GM12878 (cell line): Measurements from ENCODE around the gene RBPJL. TPM values are rescaled to one million over a fixed set of nuclear protein-coding genes. Genes with fewer than 3 reads are reported as not detected.

Experiments used
- ATAC-seq: fragments of 200-7000 bp; cut with Tn5 transposase; 3 replicates; pipeline ENCODE4 v1.9.1; 2020; ENCODE audit warnings: mild to moderate bottlenecking, moderate library complexity
- Bru-seq: library from RNA; stranded (reverse); fragments of 400-500 nt; gene quantifications from one replicate; lab custom pipeline; 2021; lab: Mats Ljungman, UMichigan
- BruChase-seq, 2 experiments: library from RNA; stranded (reverse); fragments of 400-500 nt; gene quantifications; one replicate each; lab custom pipeline; 2021; lab: Mats Ljungman, UMichigan
- BruUV-seq: library from RNA; stranded (reverse); fragments of 400-500 nt; replicated peaks from 2 replicates; lab custom pipeline; 2021; lab: Mats Ljungman, UMichigan
- CTCF ChIA-PET: fragments of 300-600 bp; sonication (Branson Sonifier 250); formaldehyde crosslinking; extraction: SDS; loops from one replicate; lab custom pipeline; 2021; ENCODE audit warnings: inconsistent platforms; lab: Yijun Ruan, JAX
- POLR2A ChIA-PET: fragments of 350-600 bp; formaldehyde crosslinking; extraction: SDS; loops from one replicate; lab custom pipeline; 2021; ENCODE audit warnings: inconsistent platforms; lab: Charles Lee
- RAD21 ChIA-PET: fragments of 300-600 bp; sonication (Branson Sonifier 250); formaldehyde crosslinking; loops from one replicate; lab custom pipeline; 2023; ENCODE audit warnings: antibody characterized with exemption; ENCODE audit not compliant: unreplicated experiment; lab: Charles Lee
- SMC1A ChIA-PET: fragments of 300-600 bp; sonication (Branson Sonifier 250); formaldehyde crosslinking; loops from one replicate; lab custom pipeline; 2023; ENCODE audit not compliant: unreplicated experiment, uncharacterized antibody; lab: Charles Lee
- DNase-seq: peaks from one replicate; pipeline ENCODE4 v3.0.0-alpha.2; 2011; ENCODE audit warnings: low read depth, low spot score
- FAIRE-seq: peaks from 3 replicates; lab custom pipeline; 2011; peaks lifted over from hg19 to GRCh38; lab: Jason Lieb, UNC
- H2AFZ ChIP-seq: 2 replicates; pipeline ENCODE4 v1.6.0; 2011; ENCODE audit warnings: low read depth, low read length, control low read depth; ENCODE audit not compliant: control insufficient read depth
- H3K27ac ChIP-seq: 2 replicates; pipeline ENCODE4 v1.5.1; 2011; ENCODE audit warnings: control low read depth; ENCODE audit not compliant: control insufficient read depth, insufficient read depth
- H3K27me3 ChIP-seq, 2 experiments: replicated peaks in 1 of 2; 2 replicates each; pipeline versions ENCODE4 v1.6.0 to v1.6.1; 2011; ENCODE audit warnings: low read length in 1 of 2; ENCODE audit not compliant: control insufficient read depth in 2 of 2, insufficient read depth in 2 of 2
- H3K36me3 ChIP-seq, 2 experiments: 2 replicates each; pipeline ENCODE4 v1.5.1; 2011; ENCODE audit warnings: low read length in 1 of 2; ENCODE audit not compliant: control insufficient read depth in 2 of 2, insufficient read depth in 2 of 2
- H3K4me1 ChIP-seq: 2 replicates; pipeline ENCODE4 v1.6.1; 2011; ENCODE audit warnings: mild to moderate bottlenecking, low read length, moderate library complexity, mixed read lengths; ENCODE audit not compliant: control insufficient read depth, insufficient read depth
- H3K4me2 ChIP-seq: 2 replicates; pipeline ENCODE4 v1.6.0; 2011; ENCODE audit warnings: control low read depth; ENCODE audit not compliant: control insufficient read depth, insufficient read depth
- H3K4me3 ChIP-seq: fragments of 200-600 bp; sonication (generic); 2 replicates; pipeline ENCODE4 v1.5.1; 2016
- H3K79me2 ChIP-seq: 2 replicates; pipeline ENCODE4 v1.6.0; 2011; ENCODE audit warnings: low read length; ENCODE audit not compliant: control insufficient read depth, insufficient read depth
- H3K9ac ChIP-seq: 2 replicates; pipeline ENCODE4 v1.8.0; 2011; ENCODE audit warnings: low read length, control low read depth, mixed read lengths; ENCODE audit not compliant: control insufficient read depth, insufficient read depth
- H3K9me3 ChIP-seq: replicated peaks from 3 replicates; pipeline ENCODE4 v1.5.1; 2011; ENCODE audit warnings: mild to moderate bottlenecking, low read length; ENCODE audit not compliant: control insufficient read depth, insufficient read depth
- H4K20me1 ChIP-seq: 2 replicates; pipeline ENCODE4 v1.6.0; 2011; ENCODE audit not compliant: control insufficient read depth, insufficient read depth
- ASH2L ChIP-seq: fragments of 300-600, 200-600 bp; sonication (generic); IDR thresholded peaks from 2 replicates; pipeline ENCODE4 v1.6.1; 2017; ENCODE audit warnings: low read depth, mild to moderate bottlenecking, borderline replicate concordance
- BCL11A ChIP-seq: IDR thresholded peaks from 2 replicates; pipeline ENCODE4 v1.6.1; 2011; ENCODE audit warnings: low read depth, low read length
- BHLHE40 ChIP-seq, 2 experiments: fragments of 450-650 bp in 1 of 2; IDR thresholded peaks; 2 replicates each; pipeline ENCODE4 v1.6.1; 2011 to 2017; ENCODE audit warnings: low read depth in 2 of 2, borderline replicate concordance in 1 of 2, improper control_type of control experiment in 1 of 2, low read length in 1 of 2, mild to moderate bottlenecking in 1 of 2
- RAD21 ChIP-seq: IDR thresholded peaks from 2 replicates; pipeline ENCODE4 v1.6.1; 2011; ENCODE audit warnings: mild to moderate bottlenecking, low read depth, low read length, moderate library complexity; ENCODE audit not compliant: insufficient read depth
- RB1 ChIP-seq: fragments of 450-650 bp; formaldehyde crosslinking; IDR thresholded peaks from 2 replicates; pipeline ENCODE4 v1.6.1; 2017; ENCODE audit warnings: mild to moderate bottlenecking, borderline replicate concordance
- SMC3 ChIP-seq: IDR thresholded peaks from 2 replicates; pipeline ENCODE4 v1.6.1; 2011; ENCODE audit warnings: low read length, improper control_type of control experiment, borderline replicate concordance
- TCF12 ChIP-seq: IDR thresholded peaks from 2 replicates; pipeline ENCODE4 v1.6.1; 2011; ENCODE audit warnings: low read depth, mild to moderate bottlenecking, low read length
- YY1 ChIP-seq: IDR thresholded peaks from 2 replicates; pipeline ENCODE4 v1.6.1; 2011; ENCODE audit warnings: low read depth, mild to moderate bottlenecking, low read length
- WGBS: methylation state at CpG from one replicate; pipeline ENCODE4 v1.1.6; 2016; ENCODE audit warnings: low lambda C conversion rate; ENCODE audit not compliant: insufficient replicate concordance, insufficient coverage; ENCODE audit errors: missing lambda C conversion rate; 5-methylcytosine and 5-hydroxymethylcytosine counted together
- in situ Hi-C: fragments of 300-500 bp; cut with MboI; formaldehyde crosslinking; loops from 9 replicates; pipeline ENCODE4 v1.14.3; 2018; ENCODE audit warnings: mixed read lengths
- intact Hi-C: fragments of 100-400 bp; cut with micrococcal nuclease; formaldehyde crosslinking; loops from one replicate; pipeline ENCODE4 v1.14.2; 2022; ENCODE audit not compliant: unreplicated experiment
- long read RNA-seq, 2 experiments: library from polyadenylated mRNA; unstranded; transcript quantifications; one replicate each; pipeline ENCODE4 v2.0.0, GENCODE V29; 2019 to 2020
- polyA minus RNA-seq, 3 experiments: library from RNA; depleted of rRNA, polyadenylated mRNA; stranded (reverse); fragments of >200 nt; gene quantifications; 2 replicates each; pipeline ENCODE4 v1.2.3, GENCODE V29; 2011
- polyA plus RNA-seq, 11 experiments: library from polyadenylated mRNA; depleted of rRNA in 4 of 11; unstranded in 6 of 11; stranded (reverse) in 5 of 11; fragments of >200 nt; fragmentation: Nextera tagmentation in 4 of 11; fragmentation: Illumina TruSeq in 1 of 11; extraction: Ambion mirVana in 4 of 11; extraction: Trizol in 1 of 11; gene quantifications; 1 replicate in 1 of 11; 2 replicates in 10 of 11; pipeline versions ENCODE4 v1.2.1 to v1.2.3, GENCODE V29; 2011 to 2016; ENCODE audit warnings: inconsistent platforms in 2 of 11, missing spikeins in 2 of 11, low read depth in 1 of 11
- total RNA-seq, 4 experiments: library from RNA; depleted of rRNA in 3 of 4; stranded (reverse); fragments of >200 nt in 3 of 4; fragmentation: Illumina TruSeq in 1 of 4; extraction: Trizol in 1 of 4; gene quantifications; 2 replicates each; pipeline versions ENCODE4 v1.2.1 to v1.2.3, GENCODE V29; 2013 to 2021
- TF ChIP-seq, protein P1 (sequence below), 3 experiments: IDR thresholded peaks in 2 of 3; conservative IDR thresholded peaks in 1 of 3; 2 replicates each; pipeline ENCODE4 v1.5.1; 2011; ENCODE audit warnings: low read depth in 3 of 3, low read length in 3 of 3, mild to moderate bottlenecking in 3 of 3, control low read depth in 2 of 3, moderate library complexity in 2 of 3, inconsistent platforms in 1 of 3, mixed read lengths in 1 of 3; ENCODE audit not compliant: control insufficient read depth in 2 of 3, insufficient read depth in 1 of 3; ENCODE audit errors: extremely low read depth in 1 of 3

The RBPJL gene, protein sequence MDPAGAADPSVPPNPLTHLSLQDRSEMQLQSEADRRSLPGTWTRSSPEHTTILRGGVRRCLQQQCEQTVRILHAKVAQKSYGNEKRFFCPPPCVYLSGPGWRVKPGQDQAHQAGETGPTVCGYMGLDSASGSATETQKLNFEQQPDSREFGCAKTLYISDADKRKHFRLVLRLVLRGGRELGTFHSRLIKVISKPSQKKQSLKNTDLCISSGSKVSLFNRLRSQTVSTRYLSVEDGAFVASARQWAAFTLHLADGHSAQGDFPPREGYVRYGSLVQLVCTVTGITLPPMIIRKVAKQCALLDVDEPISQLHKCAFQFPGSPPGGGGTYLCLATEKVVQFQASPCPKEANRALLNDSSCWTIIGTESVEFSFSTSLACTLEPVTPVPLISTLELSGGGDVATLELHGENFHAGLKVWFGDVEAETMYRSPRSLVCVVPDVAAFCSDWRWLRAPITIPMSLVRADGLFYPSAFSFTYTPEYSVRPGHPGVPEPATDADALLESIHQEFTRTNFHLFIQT
- not detected in 2 replicates for total RNA-seq (2013; cell fraction: nucleolus; rRNA removed)
- total RNA-seq (2014; rRNA removed) (not detected in 2 replicates), total RNA-seq (2014; rRNA removed; fragmentation: Illumina TruSeq; extraction: Trizol) (not detected in 2 replicates), total RNA-seq (2021) (0.18 TPM in 1 of 2 replicates, not detected in the other), polyA plus RNA-seq (2011; rRNA removed) (not detected in 2 replicates), polyA plus RNA-seq (2014; fragmentation: Illumina TruSeq; extraction: Trizol) (not detected in 2 replicates), polyA plus RNA-seq (2014; fragmentation: Nextera tagmentation; extraction: Ambion mirVana) (not detected), polyA plus RNA-seq (2014; rRNA removed) (not detected in 2 replicates), polyA plus RNA-seq (2016; fragmentation: Nextera tagmentation; extraction: Ambion mirVana) (not detected), polyA minus RNA-seq (2011; rRNA and poly(A)+ RNA removed) (not detected in 2 replicates), Bru-seq, nascent RNA (not detected), BruChase-seq, experiment 1, labeled RNA remaining after a 6-hour chase (not detected), BruChase-seq, experiment 2, labeled RNA remaining after a 2-hour chase (not detected)
- not detected for polyA plus RNA-seq (2011; ENCODE audit: low read depth)
- polyA plus RNA-seq (2011; cell fraction: cytosol; rRNA removed), result not detected in 2 replicates
- not detected in 2 replicates for polyA plus RNA-seq (2011; cell fraction: nucleus; rRNA removed)
- polyA plus RNA-seq (2012), result not detected in 2 replicates
- polyA minus RNA-seq (2011; cell fraction: cytosol; rRNA and poly(A)+ RNA removed), result not detected in 2 replicates
- polyA minus RNA-seq (2011; cell fraction: nucleus; rRNA and poly(A)+ RNA removed), result not detected in 2 replicates
- long read RNA-seq, experiment 1, result 0 reads
- long read RNA-seq, experiment 2, result 0 reads

DNA sequence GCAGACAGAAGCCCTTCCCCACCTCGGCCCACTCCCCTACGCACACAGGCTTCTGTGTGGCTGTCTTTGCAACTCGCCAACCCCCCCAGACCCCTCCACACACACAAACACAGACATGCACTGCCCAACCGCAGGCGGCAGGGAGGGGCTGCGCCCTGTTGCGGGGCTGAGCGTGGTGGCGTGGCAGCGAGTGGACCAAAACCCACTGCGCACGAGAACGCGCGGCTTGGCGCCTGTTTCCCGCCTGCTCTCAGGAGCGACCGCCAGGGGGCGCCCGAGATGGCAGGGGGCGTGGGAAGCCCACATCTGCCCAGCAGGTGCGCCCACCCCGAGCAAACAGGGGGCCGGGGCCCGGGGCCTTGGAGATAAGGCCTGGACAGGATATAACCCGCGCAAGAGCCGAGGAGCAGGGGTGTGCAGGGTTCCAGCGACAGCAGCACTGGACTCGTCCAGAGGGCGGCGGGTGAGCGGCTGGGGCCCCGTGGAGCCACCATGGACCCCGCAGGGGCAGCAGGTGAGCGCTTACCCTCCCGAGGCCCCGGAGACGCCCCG, at the start of gene RBPJL:
Gene RBPJL (plus strand): TSS at position 410 of the 552 bp plus-strand sequence. CDS start 83 bp downstream, at position 493.
- Histone ChIP-seq H2AFZ (no peak within 1 kb of the TSS), H3K36me3 (no peaks in the 10 kb centered on the region), H3K27ac (no peak within 1 kb of the TSS), H3K4me1 (peaks cover 6% of the 10 kb centered on the region; the same call in 1 of the 2 replicates), H3K4me3 (no peak within 1 kb of the TSS), H3K79me2 (no peaks in the 10 kb centered on the region), H3K27me3 (peaks cover 0 to 11% of the 10 kb centered on the region in 2 experiments; a peak in 1 of 4 replicates), H3K9me3 (no peaks in the 10 kb centered on the region)
- WGBS, result 19% methylated on average over 41 of the region's 41 CpGs
- intact Hi-C loops, result no loop called here
- POLR2A ChIA-PET, result no interaction called here
- DNase-seq, result no peak
- BruUV-seq, result no TSS peak
- peak; percentile 66; the same call in 1 of the 2 replicates for TF ChIP-seq RB1
- no peak for TF ChIP-seq BCL11A
- TF ChIP-seq, protein P1, sequence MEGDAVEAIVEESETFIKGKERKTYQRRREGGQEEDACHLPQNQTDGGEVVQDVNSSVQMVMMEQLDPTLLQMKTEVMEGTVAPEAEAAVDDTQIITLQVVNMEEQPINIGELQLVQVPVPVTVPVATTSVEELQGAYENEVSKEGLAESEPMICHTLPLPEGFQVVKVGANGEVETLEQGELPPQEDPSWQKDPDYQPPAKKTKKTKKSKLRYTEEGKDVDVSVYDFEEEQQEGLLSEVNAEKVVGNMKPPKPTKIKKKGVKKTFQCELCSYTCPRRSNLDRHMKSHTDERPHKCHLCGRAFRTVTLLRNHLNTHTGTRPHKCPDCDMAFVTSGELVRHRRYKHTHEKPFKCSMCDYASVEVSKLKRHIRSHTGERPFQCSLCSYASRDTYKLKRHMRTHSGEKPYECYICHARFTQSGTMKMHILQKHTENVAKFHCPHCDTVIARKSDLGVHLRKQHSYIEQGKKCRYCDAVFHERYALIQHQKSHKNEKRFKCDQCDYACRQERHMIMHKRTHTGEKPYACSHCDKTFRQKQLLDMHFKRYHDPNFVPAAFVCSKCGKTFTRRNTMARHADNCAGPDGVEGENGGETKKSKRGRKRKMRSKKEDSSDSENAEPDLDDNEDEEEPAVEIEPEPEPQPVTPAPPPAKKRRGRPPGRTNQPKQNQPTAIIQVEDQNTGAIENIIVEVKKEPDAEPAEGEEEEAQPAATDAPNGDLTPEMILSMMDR (IDR thresholded peaks at IDR 0.05 in 2 of 3, conservative IDR thresholded peaks at IDR 0.05 in 1 of 3; ENCODE audit: control insufficient read depth in 2 of 3, extremely low read depth in 1 of 3, insufficient read depth in 1 of 3, low read depth in 3 of 3, low read length in 3 of 3), result peak; percentile 65 to 91 (median 68)
- 0 out of 2 replicates have a peak, but pooled peaks have one; percentile 19 for TF ChIP-seq TCF12
- TF ChIP-seq RAD21, result peak; percentile 22; the same call in 1 of the 2 replicates
- TF ChIP-seq SMC3, result peak; percentile 37; the same call in 1 of the 2 replicates
- 0 out of 2 replicates have a peak, but pooled peaks have one; percentile 46 for TF ChIP-seq YY1
- TF ChIP-seq BHLHE40 (IDR thresholded peaks at IDR 0.05; ENCODE audit: borderline replicate concordance in 1 of 2, low read depth in 2 of 2, low read length in 1 of 2), result peak in 1 of 2 experiments; percentile 52; a peak in 1 of 4 replicates
- TF ChIP-seq ASH2L, result no peak
- TF ChIP-seq, all 136 proteins: peak for 7
- Histone ChIP-seq H4K20me1 (no peaks in the 10 kb centered on the region), H3K4me2 (no peak within 1 kb of the TSS), H3K9ac (no peak within 1 kb of the TSS)
- RAD21 ChIA-PET, result no interaction called here
- FAIRE-seq, result no peak
- ATAC-seq, result peak; percentile 64
- SMC1A ChIA-PET, result no interaction called here
- CTCF ChIA-PET, result interaction anchor here (1.2 kb wide), 1 partner anchor 464 kb away, joined by 3 read pairs; no protein-coding TSS in a partner anchor
- in situ Hi-C loops, result no loop called here
